Upper lobe of right lung (tissue), 1 donor: ENCODE measurements around the gene CCDC12. TPM values are rescaled to one million over a fixed set of nuclear protein-coding genes. Genes with fewer than 3 reads are reported as not detected.

Source experiments
- ATAC-seq: fragments of 200-7000 bp; cut with Tn5 transposase; one replicate; pipeline ENCODE4 v1.9.1; 2020; ENCODE audit warnings: mild to moderate bottlenecking, moderate library complexity
- DNase-seq: peaks from one replicate; pipeline ENCODE4 v3.0.0-alpha.2; 2020
- H3K27ac ChIP-seq: fragments of 200-600 bp; one replicate; pipeline ENCODE4 v1.8.0; 2022
- H3K27me3 ChIP-seq: fragments of 200-600 bp; one replicate; pipeline ENCODE4 v1.8.0; 2022; ENCODE audit warnings: mild to moderate bottlenecking
- H3K36me3 ChIP-seq: fragments of 200-600 bp; one replicate; pipeline ENCODE4 v1.8.0; 2022
- H3K4me1 ChIP-seq: fragments of 200-600 bp; one replicate; pipeline ENCODE4 v1.8.0; 2022
- H3K4me3 ChIP-seq: fragments of 200-600 bp; one replicate; pipeline ENCODE4 v1.8.0; 2022; ENCODE audit warnings: mild to moderate bottlenecking
- H3K9me3 ChIP-seq: fragments of 200-600 bp; one replicate; pipeline ENCODE4 v1.8.0; 2022
- CTCF ChIP-seq: fragments of 200-600 bp; IDR thresholded peaks from one replicate; pipeline ENCODE4 v1.8.0; 2022; ENCODE audit warnings: antibody characterized with exemption
- intact Hi-C: fragments of 100-400 bp; cut with DNase I; formaldehyde crosslinking; loops from one replicate; pipeline ENCODE4 v1.11.0; 2022
- total RNA-seq: library from RNA; stranded (reverse); fragmentation: NEBNext Ultra II Directional; extraction: Animal tissue kit (Norgen Biotek cat#: 25700); gene quantifications from one replicate; pipeline ENCODE4 v1.2.1, GENCODE V29; 2021
- donor health status: DM: no; HTN: yes; CAD: no; lungs with severe emphysema.

Gene CCDC12
- total RNA-seq, 1 donor from 2014 or later = 42.1 TPM

- H3K4me3 ChIP-seq = no peak within 1 kb of the TSS
- H3K4me1 ChIP-seq = peaks cover 17% of the 10 kb centered on the region
- H3K27ac ChIP-seq = no peak within 1 kb of the TSS
- no peak for ATAC-seq
- H3K27me3 ChIP-seq = peaks cover 19% of the 10 kb centered on the region
- DNase-seq = no peak
- no peaks in the 10 kb centered on the region for H3K36me3 ChIP-seq
- TF ChIP-seq CTCF = no peak
- no peaks in the 10 kb centered on the region for H3K9me3 ChIP-seq
- intact Hi-C loops = no loop called here
Measured at GRCh38 chr3:46877406-46878125, 99.0 kb downstream of the CCDC12 start, which contains the start of gene PTH1R. Gene PTH1R, plus strand, starts transcription at chr3:46877721. Its CDS starts 5,839 bp downstream, at chr3:46883560.

- H3K4me3 ChIP-seq = no peak overlapping the region
- ATAC-seq (no peak), DNase-seq (no peak)
- H3K4me1 ChIP-seq = peaks cover 19% of the 10 kb centered on the region
- intact Hi-C loops = no loop called here
- H3K27ac ChIP-seq = no peak overlapping the region
- no peaks in the 10 kb centered on the region for H3K36me3 ChIP-seq
- TF ChIP-seq CTCF = no peak
- peaks cover 11% of the 10 kb centered on the region for H3K27me3 ChIP-seq
- no peaks in the 10 kb centered on the region for H3K9me3 ChIP-seq
Measured at GRCh38 chr3:46876313-46877300, 99.9 kb downstream of the CCDC12 start.

- Histone ChIP-seq H3K9me3 (no peaks in the 10 kb centered on the region), H3K4me1 (peaks cover 23% of the 10 kb centered on the region), H3K27ac (no peak overlapping the region), H3K4me3 (no peak overlapping the region), H3K27me3 (peaks cover under 1% of the 10 kb centered on the region), H3K36me3 (no peaks in the 10 kb centered on the region)
- DNase-seq = no peak
- no peak for ATAC-seq
- TF ChIP-seq CTCF = no peak
- intact Hi-C loops = no loop called here
Measured at GRCh38 chr3:46875560-46875959, 101.0 kb downstream of the CCDC12 start.

GRCh38 chr3:46874430-46874829, 102.1 kb downstream of the CCDC12 start:
- Histone ChIP-seq H3K27me3 (no peaks in the 10 kb centered on the region), H3K4me3 (no peak overlapping the region), H3K36me3 (no peaks in the 10 kb centered on the region), H3K4me1 (peaks cover 23% of the 10 kb centered on the region), H3K9me3 (no peaks in the 10 kb centered on the region), H3K27ac (peak overlapping the region; percentile 42)
- ATAC-seq = no peak
- intact Hi-C loops = no loop called here
- no peak for DNase-seq
- TF ChIP-seq CTCF = no peak

GRCh38 chr3:46873521-46873920, 103.0 kb downstream of the CCDC12 start:
- no peaks in the 10 kb centered on the region for H3K36me3 ChIP-seq
- no peak overlapping the region for H3K4me3 ChIP-seq
- no peak for TF ChIP-seq CTCF
- no peaks in the 10 kb centered on the region for H3K9me3 ChIP-seq
- ATAC-seq (no peak), DNase-seq (no peak)
- no peaks in the 10 kb centered on the region for H3K27me3 ChIP-seq
- peaks cover 23% of the 10 kb centered on the region for H3K4me1 ChIP-seq
- intact Hi-C loops = no loop called here
- peak overlapping the region; percentile 42 for H3K27ac ChIP-seq

Other genes with a start within 250 kb of the CCDC12 start
- gene MYL3, start 113.3 kb downstream of the CCDC12 start, total RNA-seq = 3.8 TPM
- 14.9 TPM for gene PTH1R, start 99.0 kb downstream of the CCDC12 start, total RNA-seq
- 116 TPM for gene NBEAL2, start 2.9 kb upstream of the CCDC12 start, total RNA-seq
- gene SETD2, start 187.4 kb upstream of the CCDC12 start, total RNA-seq = 45.9 TPM